OCI-LY3 (cell line): Measurements from ENCODE around the gene CASP9.

ENCODE experiments used
- EZH2phosphoT487 ChIP-seq: fragments of 200-600 bp; shearing (Covaris generic); IDR thresholded peaks from 2 replicates; pipeline ENCODE4 v1.6.1; 2018; ENCODE audit warnings: antibody characterized with exemption, mixed run types, low read depth
- TF ChIP-seq, protein P1 (sequence below): fragments of 200-600, 300-600 bp; sonication (generic); IDR thresholded peaks from 2 replicates; pipeline ENCODE4 v1.5.1; 2014; ENCODE audit warnings: antibody characterized with exemption, low read length, low read depth

DNA sequence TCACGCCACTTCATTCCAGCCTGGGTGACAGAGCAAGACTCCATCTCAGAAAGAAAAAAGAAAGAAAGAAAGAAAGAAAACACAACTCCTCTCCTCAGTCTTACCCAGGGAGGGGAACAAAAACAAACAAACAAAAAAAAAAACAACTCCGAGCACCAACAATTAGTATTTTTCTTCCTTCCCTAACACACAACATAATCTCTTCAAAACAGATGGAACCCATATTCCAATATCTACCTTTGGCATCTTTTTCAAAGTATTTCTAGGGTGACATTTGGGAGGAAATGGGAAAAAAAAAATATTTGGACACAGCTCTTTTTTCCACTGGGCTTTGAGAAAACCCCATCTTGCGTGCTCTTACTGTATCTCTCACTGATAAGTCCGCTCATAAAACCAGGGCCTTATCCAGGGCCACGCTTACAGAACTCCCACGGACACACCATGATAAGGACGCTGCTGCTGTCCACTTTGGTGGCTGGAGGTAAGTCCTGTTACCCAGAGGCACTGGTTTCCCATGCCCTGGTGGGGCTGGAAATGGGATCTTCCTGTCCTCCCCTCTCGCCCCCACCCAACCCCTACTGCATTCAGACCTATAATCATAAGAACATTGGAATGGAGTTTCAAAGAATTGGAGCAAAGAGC, 67.6 kb downstream of the CASP9 start, which contains the start of gene CELA2A:
- TF ChIP-seq, protein P1, sequence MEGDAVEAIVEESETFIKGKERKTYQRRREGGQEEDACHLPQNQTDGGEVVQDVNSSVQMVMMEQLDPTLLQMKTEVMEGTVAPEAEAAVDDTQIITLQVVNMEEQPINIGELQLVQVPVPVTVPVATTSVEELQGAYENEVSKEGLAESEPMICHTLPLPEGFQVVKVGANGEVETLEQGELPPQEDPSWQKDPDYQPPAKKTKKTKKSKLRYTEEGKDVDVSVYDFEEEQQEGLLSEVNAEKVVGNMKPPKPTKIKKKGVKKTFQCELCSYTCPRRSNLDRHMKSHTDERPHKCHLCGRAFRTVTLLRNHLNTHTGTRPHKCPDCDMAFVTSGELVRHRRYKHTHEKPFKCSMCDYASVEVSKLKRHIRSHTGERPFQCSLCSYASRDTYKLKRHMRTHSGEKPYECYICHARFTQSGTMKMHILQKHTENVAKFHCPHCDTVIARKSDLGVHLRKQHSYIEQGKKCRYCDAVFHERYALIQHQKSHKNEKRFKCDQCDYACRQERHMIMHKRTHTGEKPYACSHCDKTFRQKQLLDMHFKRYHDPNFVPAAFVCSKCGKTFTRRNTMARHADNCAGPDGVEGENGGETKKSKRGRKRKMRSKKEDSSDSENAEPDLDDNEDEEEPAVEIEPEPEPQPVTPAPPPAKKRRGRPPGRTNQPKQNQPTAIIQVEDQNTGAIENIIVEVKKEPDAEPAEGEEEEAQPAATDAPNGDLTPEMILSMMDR, result no peak
- no peak for TF ChIP-seq EZH2phosphoT487
